Neural cell (in vitro differentiated cells): ENCODE results near the gene GRID1. TPM values are rescaled to one million over a fixed set of nuclear protein-coding genes. Genes with fewer than 3 reads are reported as not detected.

ENCODE experiments used
- H2AFZ ChIP-seq: fragments of 200-600, 300-800 bp; sonication (generic), shearing (Covaris generic); 2 replicates; pipeline ENCODE4 v1.6.0; 2014; ENCODE audit warnings: low read depth, mild to moderate bottlenecking, antibody characterized with exemption, low read length, moderate library complexity
- H3F3A ChIP-seq: fragments of 200-600 bp; shearing (Covaris generic); 2 replicates; pipeline ENCODE4 v1.6.1; 2016; ENCODE audit warnings: mild to moderate bottlenecking, moderate library complexity, mixed read lengths, antibody characterized with exemption, low read length; ENCODE audit not compliant: insufficient read depth, poor library complexity, severe bottlenecking
- H3K27ac ChIP-seq: fragments of 200-600, 300-800 bp; sonication (generic), shearing (Covaris generic); 2 replicates; pipeline ENCODE4 v1.5.1; 2014; ENCODE audit warnings: mild to moderate bottlenecking, low read length, moderate library complexity
- H3K27me3 ChIP-seq: fragments of 300-800, 200-600 bp; sonication (generic), shearing (Covaris generic); 2 replicates; pipeline ENCODE4 v1.6.0; 2014; ENCODE audit warnings: mild to moderate bottlenecking, low read depth, low read length, moderate library complexity; ENCODE audit not compliant: insufficient read depth
- H3K36me3 ChIP-seq: fragments of 300-800, 200-600 bp; sonication (generic), shearing (Covaris generic); 2 replicates; pipeline ENCODE4 v1.5.1; 2014; ENCODE audit warnings: mild to moderate bottlenecking, antibody characterized with exemption, low read length, moderate library complexity; ENCODE audit not compliant: insufficient read depth
- H3K4me2 ChIP-seq: fragments of 300-800, 200-600 bp; sonication (generic), shearing (Covaris generic); 2 replicates; pipeline ENCODE4 v1.6.0; 2014; ENCODE audit warnings: mild to moderate bottlenecking, low read length
- H3K4me3 ChIP-seq: fragments of 300-800, 200-600 bp; sonication (generic), shearing (Covaris generic); 2 replicates; pipeline ENCODE4 v1.5.1; 2014; ENCODE audit warnings: mild to moderate bottlenecking, low read length, moderate library complexity
- H3K79me2 ChIP-seq: fragments of 200-600 bp; shearing (Covaris generic); replicated peaks from 2 replicates; pipeline ENCODE4 v1.6.0; 2014; ENCODE audit warnings: mild to moderate bottlenecking, low read length, moderate library complexity; ENCODE audit not compliant: insufficient read depth
- H3K9ac ChIP-seq: fragments of 300-800, 200-600 bp; sonication (generic), shearing (Covaris generic); 2 replicates; pipeline ENCODE4 v1.6.1; 2016; ENCODE audit warnings: mild to moderate bottlenecking, low read length, mixed read lengths
- H3K9me2 ChIP-seq: fragments of 200-600 bp; shearing (Covaris generic); 2 replicates; pipeline ENCODE4 v1.6.1; 2016; ENCODE audit warnings: mild to moderate bottlenecking, low read length, mixed read lengths; ENCODE audit not compliant: insufficient read depth
- H3K9me3 ChIP-seq: fragments of 200-600, 300-800 bp; sonication (generic), shearing (Covaris generic); 2 replicates; pipeline ENCODE4 v1.6.1; 2016; ENCODE audit warnings: mild to moderate bottlenecking, mixed run types, low read length, moderate library complexity, mixed read lengths
- H4K20me1 ChIP-seq: fragments of 200-600 bp; shearing (Covaris generic); 2 replicates; pipeline ENCODE4 v1.6.1; 2016; ENCODE audit warnings: mild to moderate bottlenecking, mixed run types; ENCODE audit not compliant: insufficient read depth
- EP300 ChIP-seq: fragments of 450-650 bp; conservative IDR thresholded peaks from 2 replicates; pipeline ENCODE4 v1.6.1; 2014; ENCODE audit warnings: antibody characterized with exemption, mild to moderate bottlenecking, moderate library complexity; ENCODE audit not compliant: poor library complexity, severe bottlenecking
- EZH2 ChIP-seq: fragments of 200-600, 300-800 bp; shearing (Covaris generic), sonication (generic); IDR thresholded peaks from 2 replicates; pipeline ENCODE4 v1.6.1; 2014; ENCODE audit warnings: antibody characterized with exemption, low read length, borderline replicate concordance, mild to moderate bottlenecking; ENCODE audit not compliant: insufficient read depth, poor library complexity, severe bottlenecking
- MXI1 ChIP-seq: fragments of 450-650 bp; conservative IDR thresholded peaks from 2 replicates; pipeline ENCODE4 v1.6.1; 2014; ENCODE audit warnings: antibody characterized with exemption, mild to moderate bottlenecking; ENCODE audit not compliant: poor library complexity, severe bottlenecking
- POLR2AphosphoS5 ChIP-seq: IDR thresholded peaks from 2 replicates; pipeline ENCODE4 v1.6.1; 2012
- RAD21 ChIP-seq: fragments of 450-650 bp; conservative IDR thresholded peaks from 2 replicates; pipeline ENCODE4 v1.6.1; 2014; ENCODE audit warnings: antibody characterized with exemption, mild to moderate bottlenecking, moderate library complexity
- SMC3 ChIP-seq: fragments of 450-650 bp; conservative IDR thresholded peaks from 2 replicates; pipeline ENCODE4 v1.6.1; 2014; ENCODE audit warnings: antibody characterized with exemption, mild to moderate bottlenecking, moderate library complexity; ENCODE audit not compliant: poor library complexity
- TAF1 ChIP-seq: IDR thresholded peaks from 2 replicates; pipeline ENCODE4 v1.6.1; 2012; ENCODE audit warnings: low read depth
- polyA plus RNA-seq: library from polyadenylated mRNA; depleted of rRNA; stranded (reverse); fragments of >200 nt; gene quantifications from 2 replicates; pipeline ENCODE4 v1.2.3, GENCODE V29; 2014
- TF ChIP-seq, protein P1 (sequence below): fragments of 450-650 bp; IDR thresholded peaks from 2 replicates; pipeline ENCODE4 v1.5.1; 2014; ENCODE audit warnings: antibody characterized with exemption, mild to moderate bottlenecking, moderate library complexity; ENCODE audit not compliant: poor library complexity, severe bottlenecking
- TF ChIP-seq, protein P2 (sequence below): IDR thresholded peaks from 2 replicates; pipeline ENCODE4 v1.6.1; 2012; ENCODE audit warnings: borderline replicate concordance

The GRID1 gene
- polyA plus RNA-seq, 1 donor from 2014 or later: 7.3 TPM

DNA sequence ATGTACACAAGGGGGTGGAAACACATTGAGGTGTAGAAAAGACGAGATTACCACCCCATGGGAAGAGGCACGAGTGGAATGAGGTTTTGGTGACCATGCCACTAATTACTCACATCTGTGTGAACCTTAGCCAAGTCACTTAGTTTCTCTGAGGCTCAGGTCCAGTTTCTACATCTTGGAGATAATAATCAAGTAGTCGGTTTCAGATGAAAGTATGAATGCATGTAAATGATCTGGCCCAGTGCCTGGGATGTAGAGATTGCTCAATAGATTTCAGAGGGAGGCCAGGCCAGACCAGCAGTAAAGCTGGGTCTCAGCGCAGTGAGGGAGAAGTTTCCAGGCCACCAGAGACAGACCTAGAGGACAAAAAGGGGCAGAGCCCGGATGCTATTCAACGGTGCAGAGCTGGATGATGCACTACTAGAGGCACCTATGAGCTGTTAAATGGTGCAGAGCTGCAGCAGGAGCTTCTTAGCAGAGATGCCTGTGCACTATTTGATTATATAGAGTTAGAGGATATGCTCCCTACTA lies 725.1 kb downstream of the GRID1 start:
- Histone ChIP-seq H3K9me3 (no peaks in the 10 kb centered on the region), H3K27ac (no peak overlapping the region), H3K9ac (no peak overlapping the region), H4K20me1 (no peaks in the 10 kb centered on the region), H3K9me2 (no peaks in the 10 kb centered on the region), H3K4me2 (no peak overlapping the region), H2AFZ (no peak overlapping the region), H3F3A (no peaks in the 10 kb centered on the region), H3K27me3 (no peaks in the 10 kb centered on the region), H3K36me3 (no peaks in the 10 kb centered on the region), H3K4me3 (no peak overlapping the region), H3K79me2 (no peaks in the 10 kb centered on the region)
- TF ChIP-seq EP300: no peak
- TF ChIP-seq MXI1: no peak
- TF ChIP-seq EZH2: no peak
- no peak for TF ChIP-seq SMC3
- TF ChIP-seq, protein P1, sequence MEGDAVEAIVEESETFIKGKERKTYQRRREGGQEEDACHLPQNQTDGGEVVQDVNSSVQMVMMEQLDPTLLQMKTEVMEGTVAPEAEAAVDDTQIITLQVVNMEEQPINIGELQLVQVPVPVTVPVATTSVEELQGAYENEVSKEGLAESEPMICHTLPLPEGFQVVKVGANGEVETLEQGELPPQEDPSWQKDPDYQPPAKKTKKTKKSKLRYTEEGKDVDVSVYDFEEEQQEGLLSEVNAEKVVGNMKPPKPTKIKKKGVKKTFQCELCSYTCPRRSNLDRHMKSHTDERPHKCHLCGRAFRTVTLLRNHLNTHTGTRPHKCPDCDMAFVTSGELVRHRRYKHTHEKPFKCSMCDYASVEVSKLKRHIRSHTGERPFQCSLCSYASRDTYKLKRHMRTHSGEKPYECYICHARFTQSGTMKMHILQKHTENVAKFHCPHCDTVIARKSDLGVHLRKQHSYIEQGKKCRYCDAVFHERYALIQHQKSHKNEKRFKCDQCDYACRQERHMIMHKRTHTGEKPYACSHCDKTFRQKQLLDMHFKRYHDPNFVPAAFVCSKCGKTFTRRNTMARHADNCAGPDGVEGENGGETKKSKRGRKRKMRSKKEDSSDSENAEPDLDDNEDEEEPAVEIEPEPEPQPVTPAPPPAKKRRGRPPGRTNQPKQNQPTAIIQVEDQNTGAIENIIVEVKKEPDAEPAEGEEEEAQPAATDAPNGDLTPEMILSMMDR: no peak
- TF ChIP-seq, protein P2, sequence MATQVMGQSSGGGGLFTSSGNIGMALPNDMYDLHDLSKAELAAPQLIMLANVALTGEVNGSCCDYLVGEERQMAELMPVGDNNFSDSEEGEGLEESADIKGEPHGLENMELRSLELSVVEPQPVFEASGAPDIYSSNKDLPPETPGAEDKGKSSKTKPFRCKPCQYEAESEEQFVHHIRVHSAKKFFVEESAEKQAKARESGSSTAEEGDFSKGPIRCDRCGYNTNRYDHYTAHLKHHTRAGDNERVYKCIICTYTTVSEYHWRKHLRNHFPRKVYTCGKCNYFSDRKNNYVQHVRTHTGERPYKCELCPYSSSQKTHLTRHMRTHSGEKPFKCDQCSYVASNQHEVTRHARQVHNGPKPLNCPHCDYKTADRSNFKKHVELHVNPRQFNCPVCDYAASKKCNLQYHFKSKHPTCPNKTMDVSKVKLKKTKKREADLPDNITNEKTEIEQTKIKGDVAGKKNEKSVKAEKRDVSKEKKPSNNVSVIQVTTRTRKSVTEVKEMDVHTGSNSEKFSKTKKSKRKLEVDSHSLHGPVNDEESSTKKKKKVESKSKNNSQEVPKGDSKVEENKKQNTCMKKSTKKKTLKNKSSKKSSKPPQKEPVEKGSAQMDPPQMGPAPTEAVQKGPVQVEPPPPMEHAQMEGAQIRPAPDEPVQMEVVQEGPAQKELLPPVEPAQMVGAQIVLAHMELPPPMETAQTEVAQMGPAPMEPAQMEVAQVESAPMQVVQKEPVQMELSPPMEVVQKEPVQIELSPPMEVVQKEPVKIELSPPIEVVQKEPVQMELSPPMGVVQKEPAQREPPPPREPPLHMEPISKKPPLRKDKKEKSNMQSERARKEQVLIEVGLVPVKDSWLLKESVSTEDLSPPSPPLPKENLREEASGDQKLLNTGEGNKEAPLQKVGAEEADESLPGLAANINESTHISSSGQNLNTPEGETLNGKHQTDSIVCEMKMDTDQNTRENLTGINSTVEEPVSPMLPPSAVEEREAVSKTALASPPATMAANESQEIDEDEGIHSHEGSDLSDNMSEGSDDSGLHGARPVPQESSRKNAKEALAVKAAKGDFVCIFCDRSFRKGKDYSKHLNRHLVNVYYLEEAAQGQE: no peak
- no peak for TF ChIP-seq RAD21
- TF ChIP-seq TAF1: no peak
- no peak for TF ChIP-seq POLR2AphosphoS5

DNA sequence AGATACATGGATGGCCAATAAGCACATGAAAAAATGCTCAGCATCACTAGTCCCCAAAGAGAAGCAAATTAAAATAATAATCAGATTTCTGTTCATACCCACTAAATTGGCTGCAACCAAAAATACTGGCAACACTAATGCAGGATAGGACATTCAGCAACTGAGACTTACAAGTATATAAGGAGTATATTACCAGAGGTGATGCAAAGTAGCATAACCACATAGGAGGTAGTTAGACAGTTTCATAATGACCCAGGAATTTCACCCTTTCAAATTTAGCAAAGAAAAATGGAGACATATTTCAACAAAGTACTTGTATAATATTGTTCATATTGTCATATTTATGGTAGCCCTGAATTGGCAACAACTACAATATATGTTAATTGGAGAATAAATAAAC lies 727.8 kb downstream of the GRID1 start:
- Histone ChIP-seq H3K9me3 (no peaks in the 10 kb centered on the region), H3K36me3 (no peaks in the 10 kb centered on the region), H3K9ac (no peak overlapping the region), H3K4me2 (no peak overlapping the region), H3K27me3 (no peaks in the 10 kb centered on the region), H3K27ac (no peak overlapping the region), H3F3A (no peaks in the 10 kb centered on the region), H3K79me2 (no peaks in the 10 kb centered on the region), H3K4me3 (no peak overlapping the region), H4K20me1 (no peaks in the 10 kb centered on the region), H3K9me2 (no peaks in the 10 kb centered on the region), H2AFZ (no peak overlapping the region)
- TF ChIP-seq TAF1 (no peak), RAD21 (no peak), MXI1 (no peak), POLR2AphosphoS5 (no peak)
- TF ChIP-seq, protein P2: no peak
- TF ChIP-seq, protein P1: no peak
